HL-60 (cell line): ENCODE data around the gene RIOK1.

Experiments
- GABPA ChIP-seq: IDR thresholded peaks from 2 replicates; pipeline ENCODE4 v1.6.1; 2012; ENCODE audit warnings: low read depth
- POLR2AphosphoS5 ChIP-seq: IDR thresholded peaks from 2 replicates; pipeline ENCODE4 v1.6.1; 2012; ENCODE audit warnings: low read depth
- SPI1 ChIP-seq: IDR thresholded peaks from 2 replicates; pipeline ENCODE4 v1.6.1; 2012; ENCODE audit warnings: low read depth, mild to moderate bottlenecking, borderline replicate concordance
- TF ChIP-seq, protein P1 (sequence below): IDR thresholded peaks from one replicate; pipeline ENCODE4 v1.5.1; 2011; ENCODE audit warnings: low read length, control low read depth, inconsistent platforms; ENCODE audit not compliant: insufficient read depth
- TF ChIP-seq, protein P2 (sequence below): IDR thresholded peaks from 2 replicates; pipeline ENCODE4 v1.6.1; 2012; ENCODE audit warnings: low read depth; ENCODE audit not compliant: insufficient replicate concordance

DNA sequence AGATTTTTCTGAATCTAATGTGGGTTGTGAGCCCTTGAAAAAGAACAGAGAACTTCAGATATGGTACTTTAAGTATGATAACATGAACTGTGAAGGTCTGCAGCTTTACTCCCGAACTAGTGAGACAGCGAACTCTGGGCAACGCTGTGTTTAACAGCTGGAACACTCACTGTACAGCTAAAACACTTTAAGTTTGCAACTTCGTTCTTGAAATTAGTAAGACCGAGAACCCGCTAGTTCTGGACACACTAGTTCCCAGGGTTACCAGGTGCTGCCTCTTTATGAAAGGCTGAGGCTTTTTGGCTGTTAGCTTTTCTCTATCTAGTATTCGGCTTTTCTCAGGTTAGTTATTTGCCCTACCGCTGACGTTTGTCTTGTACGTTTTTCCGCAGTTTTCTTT, 52.9 kb downstream of the RIOK1 start:
- TF ChIP-seq, protein P1, sequence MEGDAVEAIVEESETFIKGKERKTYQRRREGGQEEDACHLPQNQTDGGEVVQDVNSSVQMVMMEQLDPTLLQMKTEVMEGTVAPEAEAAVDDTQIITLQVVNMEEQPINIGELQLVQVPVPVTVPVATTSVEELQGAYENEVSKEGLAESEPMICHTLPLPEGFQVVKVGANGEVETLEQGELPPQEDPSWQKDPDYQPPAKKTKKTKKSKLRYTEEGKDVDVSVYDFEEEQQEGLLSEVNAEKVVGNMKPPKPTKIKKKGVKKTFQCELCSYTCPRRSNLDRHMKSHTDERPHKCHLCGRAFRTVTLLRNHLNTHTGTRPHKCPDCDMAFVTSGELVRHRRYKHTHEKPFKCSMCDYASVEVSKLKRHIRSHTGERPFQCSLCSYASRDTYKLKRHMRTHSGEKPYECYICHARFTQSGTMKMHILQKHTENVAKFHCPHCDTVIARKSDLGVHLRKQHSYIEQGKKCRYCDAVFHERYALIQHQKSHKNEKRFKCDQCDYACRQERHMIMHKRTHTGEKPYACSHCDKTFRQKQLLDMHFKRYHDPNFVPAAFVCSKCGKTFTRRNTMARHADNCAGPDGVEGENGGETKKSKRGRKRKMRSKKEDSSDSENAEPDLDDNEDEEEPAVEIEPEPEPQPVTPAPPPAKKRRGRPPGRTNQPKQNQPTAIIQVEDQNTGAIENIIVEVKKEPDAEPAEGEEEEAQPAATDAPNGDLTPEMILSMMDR: no peak
- TF ChIP-seq, protein P2, sequence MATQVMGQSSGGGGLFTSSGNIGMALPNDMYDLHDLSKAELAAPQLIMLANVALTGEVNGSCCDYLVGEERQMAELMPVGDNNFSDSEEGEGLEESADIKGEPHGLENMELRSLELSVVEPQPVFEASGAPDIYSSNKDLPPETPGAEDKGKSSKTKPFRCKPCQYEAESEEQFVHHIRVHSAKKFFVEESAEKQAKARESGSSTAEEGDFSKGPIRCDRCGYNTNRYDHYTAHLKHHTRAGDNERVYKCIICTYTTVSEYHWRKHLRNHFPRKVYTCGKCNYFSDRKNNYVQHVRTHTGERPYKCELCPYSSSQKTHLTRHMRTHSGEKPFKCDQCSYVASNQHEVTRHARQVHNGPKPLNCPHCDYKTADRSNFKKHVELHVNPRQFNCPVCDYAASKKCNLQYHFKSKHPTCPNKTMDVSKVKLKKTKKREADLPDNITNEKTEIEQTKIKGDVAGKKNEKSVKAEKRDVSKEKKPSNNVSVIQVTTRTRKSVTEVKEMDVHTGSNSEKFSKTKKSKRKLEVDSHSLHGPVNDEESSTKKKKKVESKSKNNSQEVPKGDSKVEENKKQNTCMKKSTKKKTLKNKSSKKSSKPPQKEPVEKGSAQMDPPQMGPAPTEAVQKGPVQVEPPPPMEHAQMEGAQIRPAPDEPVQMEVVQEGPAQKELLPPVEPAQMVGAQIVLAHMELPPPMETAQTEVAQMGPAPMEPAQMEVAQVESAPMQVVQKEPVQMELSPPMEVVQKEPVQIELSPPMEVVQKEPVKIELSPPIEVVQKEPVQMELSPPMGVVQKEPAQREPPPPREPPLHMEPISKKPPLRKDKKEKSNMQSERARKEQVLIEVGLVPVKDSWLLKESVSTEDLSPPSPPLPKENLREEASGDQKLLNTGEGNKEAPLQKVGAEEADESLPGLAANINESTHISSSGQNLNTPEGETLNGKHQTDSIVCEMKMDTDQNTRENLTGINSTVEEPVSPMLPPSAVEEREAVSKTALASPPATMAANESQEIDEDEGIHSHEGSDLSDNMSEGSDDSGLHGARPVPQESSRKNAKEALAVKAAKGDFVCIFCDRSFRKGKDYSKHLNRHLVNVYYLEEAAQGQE: no peak
- TF ChIP-seq POLR2AphosphoS5 (no peak), GABPA (no peak), SPI1 (no peak)
